Gastrocnemius medialis (tissue), 4 donors: Measurements from ENCODE around the gene MSI2. TPM values are rescaled to one million over a fixed set of nuclear protein-coding genes. Genes with fewer than 3 reads are reported as not detected.

ENCODE experiments used
- ATAC-seq, 2 donors: fragments of 150-250 bp; one replicate each; pipeline ENCODE4 v1.9.1; 2016
- DNase-seq, 2 donors: peaks; one replicate each; pipeline ENCODE4 v3.0.0-alpha.2; 2019
- H3K27ac ChIP-seq, 4 donors: fragments of 200-600 bp; sonication (generic); 1 replicate in 1 of 4; 2 replicates in 3 of 4; pipeline ENCODE4 v1.5.1; 2016 to 2018; ENCODE audit warnings: mild to moderate bottlenecking in 2 of 4, moderate library complexity in 1 of 4
- H3K27me3 ChIP-seq, 3 donors: fragments of 200-600 bp; sonication (generic) in 2 of 3; 1 replicate in 1 of 3; 2 replicates in 2 of 3; pipeline versions ENCODE4 v1.5.1 to v1.6.0; 2016 to 2019; ENCODE audit warnings: mild to moderate bottlenecking in 1 of 3, moderate library complexity in 1 of 3
- H3K36me3 ChIP-seq, 2 donors: fragments of 200-600 bp; sonication (generic) in 1 of 2; one replicate each; pipeline ENCODE4 v1.5.1; 2017 to 2018
- H3K4me1 ChIP-seq, 2 donors: fragments of 200-600 bp; sonication (generic) in 1 of 2; one replicate each; pipeline ENCODE4 v1.5.1; 2016 to 2017; ENCODE audit warnings: mild to moderate bottlenecking in 2 of 2
- H3K4me3 ChIP-seq, 4 donors: fragments of 200-600 bp; sonication (generic) in 3 of 4; 1 replicate in 1 of 4; 2 replicates in 3 of 4; pipeline ENCODE4 v1.5.1; 2016 to 2019; ENCODE audit warnings: mild to moderate bottlenecking in 2 of 4
- H3K9me3 ChIP-seq, 3 donors: fragments of 200-600 bp; sonication (generic) in 2 of 3; 1 replicate in 1 of 3; 2 replicates in 2 of 3; pipeline ENCODE4 v1.5.1; 2016 to 2019
- CTCF ChIP-seq, 5 experiments: fragments of 450-650 bp in 3 of 5; fragments of 200-600 bp in 2 of 5; sonication (generic) in 2 of 5; IDR thresholded peaks in 4 of 5; conservative IDR thresholded peaks in 1 of 5; 1 replicate in 4 of 5; 2 replicates in 1 of 5; pipeline ENCODE4 v1.5.1; 2016 to 2019; ENCODE audit warnings: antibody characterized with exemption in 5 of 5, mild to moderate bottlenecking in 3 of 5, moderate library complexity in 3 of 5
- POLR2A ChIP-seq, 2 donors: fragments of 450-650 bp; IDR thresholded peaks; one replicate each; pipeline ENCODE4 v1.6.1; 2017; ENCODE audit warnings: antibody characterized with exemption in 2 of 2, mild to moderate bottlenecking in 2 of 2, moderate library complexity in 2 of 2
- in situ Hi-C, 4 donors: fragments of 200-750 bp; cut with MboI; loops; one replicate each; pipeline versions ENCODE4 v1.15.0 to v1.8.0; 2017; ENCODE audit warnings: low sequenced_read_pairs in 4 of 4
- intact Hi-C: fragments of 100-400 bp; cut with DNase I; formaldehyde crosslinking; loops from one replicate; pipeline ENCODE4 v1.15.1; 2023; ENCODE audit warnings: low total_unique reads
- total RNA-seq, 4 donors: library from RNA; depleted of rRNA; stranded (reverse); fragments of >200 nt; gene quantifications; one replicate each; pipeline versions ENCODE4 v1.1.0 to v1.2.3, GENCODE V29; 2016

MSI2 gene
- total RNA-seq, 4 donors from 2014 or later = 33.1 to 66.2 (median 48.5) TPM

- Histone ChIP-seq H3K9me3 (no peaks in the 10 kb centered on the region), H3K36me3 (no peaks in the 10 kb centered on the region), H3K27ac (peak overlapping the region in 1 of 4 donors; percentile 21), H3K4me1 (peaks cover 0 to 2% of the 10 kb centered on the region in 2 donors), H3K4me3 (no peak overlapping the region), H3K27me3 (no peaks in the 10 kb centered on the region)
- intact Hi-C loops = no loop called here
- DNase-seq (no peak), ATAC-seq (no peak)
- in situ Hi-C loops = no loop called here
- TF ChIP-seq POLR2A (IDR thresholded peaks at IDR 0.05) (no peak), CTCF (IDR thresholded peaks at IDR 0.05 in 4 of 5, conservative IDR thresholded peaks at IDR 0.05 in 1 of 5) (no peak)
Measured at GRCh38 chr17:57563958-57564357, 307.6 kb downstream of the MSI2 start.

- Histone ChIP-seq H3K4me1 (peaks cover 0 to 2% of the 10 kb centered on the region in 2 donors), H3K4me3 (no peak overlapping the region), H3K36me3 (no peaks in the 10 kb centered on the region), H3K9me3 (no peaks in the 10 kb centered on the region), H3K27me3 (no peaks in the 10 kb centered on the region), H3K27ac (no peak overlapping the region)
- ATAC-seq = no peak
- in situ Hi-C loops = no loop called here
- intact Hi-C loops = no loop called here
- no peak for DNase-seq
- TF ChIP-seq CTCF (IDR thresholded peaks at IDR 0.05 in 4 of 5, conservative IDR thresholded peaks at IDR 0.05 in 1 of 5) = no peak
- TF ChIP-seq POLR2A (IDR thresholded peaks at IDR 0.05) = no peak
Measured at GRCh38 chr17:57565176-57565575, 308.9 kb downstream of the MSI2 start.

- TF ChIP-seq POLR2A (IDR thresholded peaks at IDR 0.05) = no peak
- TF ChIP-seq CTCF (IDR thresholded peaks at IDR 0.05 in 4 of 5, conservative IDR thresholded peaks at IDR 0.05 in 1 of 5) = no peak
- peaks cover 14 to 15% of the 10 kb centered on the region in 2 donors for H3K4me1 ChIP-seq
- ATAC-seq (no peak), DNase-seq (no peak)
- no peaks in the 10 kb centered on the region for H3K27me3 ChIP-seq
- no peaks in the 10 kb centered on the region for H3K9me3 ChIP-seq
- H3K36me3 ChIP-seq = no peaks in the 10 kb centered on the region
- in situ Hi-C loops (no loop called here), intact Hi-C loops (no loop called here)
- no peak overlapping the region for H3K27ac ChIP-seq
- H3K4me3 ChIP-seq = no peak overlapping the region
Measured at GRCh38 chr17:57566721-57567120, 310.4 kb downstream of the MSI2 start.

- no peak overlapping the region for H3K4me3 ChIP-seq
- H3K27me3 ChIP-seq = no peaks in the 10 kb centered on the region
- intact Hi-C loops (no loop called here), in situ Hi-C loops (no loop called here)
- peaks cover 19 to 21% of the 10 kb centered on the region in 2 donors for H3K4me1 ChIP-seq
- ATAC-seq (no peak), DNase-seq (no peak)
- no peak overlapping the region for H3K27ac ChIP-seq
- TF ChIP-seq CTCF (IDR thresholded peaks at IDR 0.05 in 4 of 5, conservative IDR thresholded peaks at IDR 0.05 in 1 of 5) (no peak), POLR2A (IDR thresholded peaks at IDR 0.05) (no peak)
- no peaks in the 10 kb centered on the region for H3K36me3 ChIP-seq
- no peaks in the 10 kb centered on the region for H3K9me3 ChIP-seq
Measured at GRCh38 chr17:57567251-57567650, 310.9 kb downstream of the MSI2 start.

- Histone ChIP-seq H3K9me3 (no peaks in the 10 kb centered on the region), H3K4me1 (peaks cover 30 to 32% of the 10 kb centered on the region in 2 donors), H3K4me3 (no peak overlapping the region), H3K36me3 (no peaks in the 10 kb centered on the region), H3K27ac (no peak overlapping the region), H3K27me3 (no peaks in the 10 kb centered on the region)
- ATAC-seq (no peak), DNase-seq (no peak)
- intact Hi-C loops (no loop called here), in situ Hi-C loops (no loop called here)
- TF ChIP-seq POLR2A (IDR thresholded peaks at IDR 0.05) (no peak), CTCF (IDR thresholded peaks at IDR 0.05 in 4 of 5, conservative IDR thresholded peaks at IDR 0.05 in 1 of 5) (no peak)
Measured at GRCh38 chr17:57568340-57568739, 312.0 kb downstream of the MSI2 start.
